Measurements from ENCODE around the gene PIK3C2G. TPM values are rescaled to one million over a fixed set of nuclear protein-coding genes. Genes with fewer than 3 reads are reported as not detected.

The PIK3C2G gene
- total RNA-seq, 2 experiments from 2014 or later: not detected

- H3K27me3 Mint-ChIP-seq: no peaks in the 10 kb centered on the region
- H3K36me3 Mint-ChIP-seq: no peaks in the 10 kb centered on the region
- H3K9me3 Mint-ChIP-seq: no peaks in the 10 kb centered on the region
- no peaks in the 10 kb centered on the region for H3K4me1 Mint-ChIP-seq
- POLR2A ChIA-PET: no interaction called here
- H3K27ac Mint-ChIP-seq: no peak overlapping the region
- ATAC-seq (ENCODE audit: low read depth) (no peak), DNase-seq (no peak)
- H3K4me3 Mint-ChIP-seq: no peak overlapping the region
These were observed 301.2 kb downstream of the PIK3C2G start for GRCh38 chr12:18562531-18562930.

DNA sequence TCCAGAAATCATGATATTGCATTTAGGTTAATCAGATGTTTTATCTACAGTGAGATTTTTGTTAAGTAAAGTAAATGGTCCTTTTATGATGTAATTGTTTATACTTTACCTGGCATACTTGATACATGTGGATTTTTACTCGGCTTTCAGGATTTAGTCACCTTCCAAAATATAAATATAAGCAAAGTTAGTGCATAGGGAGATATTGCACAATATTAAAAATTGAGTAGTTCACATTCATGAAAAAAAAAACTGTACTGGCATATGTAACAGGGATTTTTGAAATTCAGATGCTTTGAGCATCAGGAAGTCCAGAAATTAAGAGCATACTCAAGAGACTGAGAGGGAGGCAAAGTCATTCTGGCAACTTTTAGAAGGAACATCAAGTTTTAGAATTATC, 303.0 kb downstream of the PIK3C2G start:
- Mint-ChIP-seq H3K4me3 (no peak overlapping the region), H3K4me1 (no peaks in the 10 kb centered on the region), H3K9me3 (no peaks in the 10 kb centered on the region), H3K36me3 (no peaks in the 10 kb centered on the region), H3K27ac (no peak overlapping the region), H3K27me3 (no peaks in the 10 kb centered on the region)
- no peak for ATAC-seq (ENCODE audit: low read depth)
- DNase-seq: no peak
- POLR2A ChIA-PET: no interaction called here

DNA sequence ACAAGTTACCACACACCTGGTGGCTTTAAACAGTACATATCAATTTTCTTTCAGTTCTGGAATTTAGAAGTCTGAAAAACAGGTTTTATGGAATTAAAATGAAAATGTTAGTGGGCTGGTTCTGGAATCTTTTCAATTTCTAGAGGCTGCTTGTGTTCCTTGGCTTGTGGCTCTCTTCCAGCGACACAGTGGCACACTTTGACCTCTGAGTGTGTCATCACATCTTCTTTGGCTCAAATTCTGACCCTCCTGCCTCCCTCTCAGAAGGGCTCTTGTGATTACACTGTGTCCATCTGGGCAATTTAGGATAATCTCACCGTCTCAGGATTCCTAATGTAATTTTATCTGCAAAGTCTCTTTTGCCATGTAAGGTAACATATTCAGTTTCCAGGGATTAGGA, 306.5 kb downstream of the PIK3C2G start:
- DNase-seq: no peak
- H3K27me3 Mint-ChIP-seq: no peaks in the 10 kb centered on the region
- POLR2A ChIA-PET: no interaction called here

DNA sequence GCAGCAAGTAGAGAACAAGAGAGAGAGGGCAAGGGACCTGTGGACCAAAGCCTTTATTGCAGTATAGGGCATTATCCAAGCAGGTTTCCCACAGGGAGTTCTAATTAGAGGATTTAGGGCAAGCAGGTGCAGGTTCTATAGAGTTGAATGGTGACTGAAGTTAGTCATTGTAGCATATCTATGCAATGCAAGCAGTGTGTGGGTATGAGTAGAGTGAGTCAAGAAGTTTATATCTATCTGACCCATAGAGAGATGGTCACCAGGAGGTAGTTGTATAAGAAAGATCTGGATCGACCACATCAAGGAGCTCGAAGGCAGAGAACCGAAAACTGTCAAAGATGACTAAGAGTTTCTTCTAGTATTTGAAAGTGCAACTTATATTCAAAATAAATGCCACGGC, 309.2 kb downstream of the PIK3C2G start:
- Mint-ChIP-seq H3K4me3 (no peak overlapping the region), H3K36me3 (no peaks in the 10 kb centered on the region), H3K27ac (no peak overlapping the region), H3K9me3 (peaks cover 1% of the 10 kb centered on the region), H3K27me3 (no peaks in the 10 kb centered on the region), H3K4me1 (no peaks in the 10 kb centered on the region)
- ATAC-seq (ENCODE audit: low read depth) (no peak), DNase-seq (no peak)
- POLR2A ChIA-PET: no interaction called here

More for the DNA sequence above, 306.5 kb downstream of the PIK3C2G start:
- Mint-ChIP-seq H3K4me3 (no peak overlapping the region), H3K9me3 (no peaks in the 10 kb centered on the region), H3K4me1 (no peaks in the 10 kb centered on the region), H3K27ac (no peak overlapping the region), H3K36me3 (no peaks in the 10 kb centered on the region)
- no peak for ATAC-seq (ENCODE audit: low read depth)

- POLR2A ChIA-PET: no interaction called here
- H3K27ac Mint-ChIP-seq: no peak overlapping the region
- ATAC-seq (ENCODE audit: low read depth) (no peak), DNase-seq (no peak)
- no peaks in the 10 kb centered on the region for H3K4me1 Mint-ChIP-seq
- peaks cover 1% of the 10 kb centered on the region for H3K9me3 Mint-ChIP-seq
- H3K27me3 Mint-ChIP-seq: no peaks in the 10 kb centered on the region
- no peak overlapping the region for H3K4me3 Mint-ChIP-seq
- H3K36me3 Mint-ChIP-seq: no peaks in the 10 kb centered on the region
These were observed 314.8 kb downstream of the PIK3C2G start for GRCh38 chr12:18576104-18576626.

- ATAC-seq (ENCODE audit: low read depth): no peak
These were observed 315.3 kb downstream of the PIK3C2G start for GRCh38 chr12:18576648-18577047.

GRCh38 chr12:18578191-18578590, 316.9 kb downstream of the PIK3C2G start:
- Mint-ChIP-seq H3K4me3 (no peak overlapping the region), H3K9me3 (peaks cover 1% of the 10 kb centered on the region), H3K27ac (no peak overlapping the region), H3K4me1 (no peaks in the 10 kb centered on the region), H3K36me3 (no peaks in the 10 kb centered on the region), H3K27me3 (no peaks in the 10 kb centered on the region)
- POLR2A ChIA-PET: no interaction called here
- ATAC-seq (ENCODE audit: low read depth) (no peak), DNase-seq (no peak)

More at GRCh38 chr12:18576648-18577047, 315.3 kb downstream of the PIK3C2G start:
- no peak for DNase-seq
- Mint-ChIP-seq H3K9me3 (peaks cover 1% of the 10 kb centered on the region), H3K36me3 (no peaks in the 10 kb centered on the region), H3K27me3 (no peaks in the 10 kb centered on the region), H3K4me3 (no peak overlapping the region), H3K4me1 (no peaks in the 10 kb centered on the region), H3K27ac (no peak overlapping the region)
- POLR2A ChIA-PET: no interaction called here

DNA sequence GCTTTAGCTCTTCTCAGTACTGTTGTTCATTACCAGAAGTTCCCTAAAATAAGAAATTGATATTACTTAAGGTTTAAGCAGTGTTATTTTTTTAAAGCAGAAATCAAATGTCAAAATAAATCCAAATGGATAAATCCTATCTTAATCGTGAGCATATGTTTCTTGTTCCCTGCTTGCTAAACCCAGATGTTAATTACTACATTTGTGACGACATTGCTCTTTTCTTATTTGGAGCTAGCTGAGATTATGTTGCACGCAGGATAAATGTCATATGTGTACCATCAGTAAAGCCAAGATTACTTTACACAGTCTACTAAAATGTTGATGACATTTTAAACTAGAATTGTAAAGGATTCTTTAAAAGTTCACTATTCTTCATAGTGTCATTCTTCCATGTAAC, 319.0 kb downstream of the PIK3C2G start:
- Mint-ChIP-seq H3K9me3 (peaks cover 1% of the 10 kb centered on the region), H3K4me1 (no peaks in the 10 kb centered on the region), H3K4me3 (no peak overlapping the region), H3K36me3 (no peaks in the 10 kb centered on the region), H3K27ac (no peak overlapping the region), H3K27me3 (no peaks in the 10 kb centered on the region)
- POLR2A ChIA-PET: no interaction called here
- ATAC-seq (ENCODE audit: low read depth) (no peak), DNase-seq (no peak)

- DNase-seq (no peak), ATAC-seq (ENCODE audit: low read depth) (no peak)
- POLR2A ChIA-PET: no interaction called here
- Mint-ChIP-seq H3K4me3 (no peak overlapping the region), H3K27me3 (no peaks in the 10 kb centered on the region), H3K9me3 (peaks cover 1% of the 10 kb centered on the region), H3K27ac (no peak overlapping the region), H3K36me3 (no peaks in the 10 kb centered on the region), H3K4me1 (no peaks in the 10 kb centered on the region)
These were observed 319.4 kb downstream of the PIK3C2G start for GRCh38 chr12:18580706-18581105.

- ATAC-seq (ENCODE audit: low read depth): no peak
- POLR2A ChIA-PET: no interaction called here
- Mint-ChIP-seq H3K4me1 (no peaks in the 10 kb centered on the region), H3K27me3 (no peaks in the 10 kb centered on the region), H3K36me3 (no peaks in the 10 kb centered on the region), H3K9me3 (peaks cover 1% of the 10 kb centered on the region), H3K4me3 (no peak overlapping the region), H3K27ac (no peak overlapping the region)
- no peak for DNase-seq
These were observed 320.1 kb downstream of the PIK3C2G start for GRCh38 chr12:18581232-18581962.

DNA sequence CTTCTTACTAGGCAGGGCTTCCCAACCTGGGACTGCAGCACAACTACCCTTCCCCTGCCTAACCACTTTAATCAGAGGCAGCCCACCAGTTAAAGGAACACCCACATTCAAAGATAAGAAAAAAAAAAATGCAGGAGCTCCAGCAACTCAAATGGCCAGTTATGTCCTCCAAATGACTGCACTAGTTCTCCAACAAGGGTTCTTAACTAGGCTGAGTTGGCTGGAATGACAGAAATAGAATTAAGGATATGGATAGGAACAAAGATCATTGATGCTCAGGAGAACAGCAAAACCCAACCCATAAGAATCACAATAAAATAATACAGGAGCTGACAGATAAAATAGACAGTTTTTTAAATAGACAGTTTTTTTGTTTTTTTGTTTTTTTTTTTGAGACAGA, 322.3 kb downstream of the PIK3C2G start:
- no peak overlapping the region for H3K27ac Mint-ChIP-seq
- peaks cover 1% of the 10 kb centered on the region for H3K9me3 Mint-ChIP-seq
- POLR2A ChIA-PET: no interaction called here
- H3K4me3 Mint-ChIP-seq: no peak overlapping the region
- H3K36me3 Mint-ChIP-seq: no peaks in the 10 kb centered on the region
- H3K4me1 Mint-ChIP-seq: no peaks in the 10 kb centered on the region
- no peaks in the 10 kb centered on the region for H3K27me3 Mint-ChIP-seq
- ATAC-seq (ENCODE audit: low read depth) (no peak), DNase-seq (no peak)

GRCh38 chr12:18586581-18586980, 325.3 kb downstream of the PIK3C2G start:
- H3K4me3 Mint-ChIP-seq: no peak overlapping the region
- H3K27me3 Mint-ChIP-seq: no peaks in the 10 kb centered on the region
- ATAC-seq (ENCODE audit: low read depth): no peak

GRCh38 chr12:18589316-18589715, 328.0 kb downstream of the PIK3C2G start:
- Mint-ChIP-seq H3K9me3 (no peaks in the 10 kb centered on the region), H3K36me3 (no peaks in the 10 kb centered on the region), H3K27me3 (no peaks in the 10 kb centered on the region), H3K27ac (no peak overlapping the region), H3K4me1 (no peaks in the 10 kb centered on the region), H3K4me3 (no peak overlapping the region)
- ATAC-seq (ENCODE audit: low read depth): no peak
- POLR2A ChIA-PET: no interaction called here
- no peak for DNase-seq

More at GRCh38 chr12:18586581-18586980, 325.3 kb downstream of the PIK3C2G start:
- POLR2A ChIA-PET: no interaction called here
- peaks cover 1% of the 10 kb centered on the region for H3K9me3 Mint-ChIP-seq
- no peak for DNase-seq
- H3K36me3 Mint-ChIP-seq: no peaks in the 10 kb centered on the region
- H3K4me1 Mint-ChIP-seq: no peaks in the 10 kb centered on the region
- H3K27ac Mint-ChIP-seq: no peak overlapping the region

- H3K4me1 Mint-ChIP-seq: no peaks in the 10 kb centered on the region
- H3K27ac Mint-ChIP-seq: no peak overlapping the region
- no peaks in the 10 kb centered on the region for H3K9me3 Mint-ChIP-seq
- DNase-seq (no peak), ATAC-seq (ENCODE audit: low read depth) (no peak)
- POLR2A ChIA-PET: no interaction called here
- H3K36me3 Mint-ChIP-seq: no peaks in the 10 kb centered on the region
- H3K27me3 Mint-ChIP-seq: no peaks in the 10 kb centered on the region
- H3K4me3 Mint-ChIP-seq: no peak overlapping the region
These were observed 330.2 kb downstream of the PIK3C2G start for GRCh38 chr12:18591473-18591872.
